Psoas muscle (tissue), 8 donors: Measurements from ENCODE around the gene STUB1. TPM values are rescaled to one million over a fixed set of nuclear protein-coding genes. Genes with fewer than 3 reads are reported as not detected.

Source experiments
- ATAC-seq, 4 donors: fragments of 200-7000 bp; cut with Tn5 transposase; one replicate each; pipeline ENCODE4 v1.9.1; 2020; ENCODE audit warnings: moderate library complexity in 3 of 4, mild to moderate bottlenecking in 2 of 4
- DNase-seq, 2 donors: peaks; one replicate each; pipeline ENCODE4 v3.0.0-alpha.2; 2020
- H3K27ac ChIP-seq: fragments of 200-600 bp; one replicate; pipeline ENCODE4 v1.8.0; 2022
- H3K27me3 ChIP-seq, 3 donors: fragments of 200-600 bp in 1 of 3; one replicate each; pipeline versions ENCODE4 v1.6.1 to v1.8.0; 2013 to 2022; ENCODE audit warnings: low read length in 2 of 3, mild to moderate bottlenecking in 2 of 3, moderate library complexity in 1 of 3; ENCODE audit not compliant: insufficient read depth in 3 of 3
- H3K36me3 ChIP-seq, 2 donors: fragments of 200-600 bp in 1 of 2; one replicate each; pipeline versions ENCODE4 v1.6.1 to v1.8.0; 2013 to 2022; ENCODE audit warnings: low read depth in 1 of 2, mild to moderate bottlenecking in 1 of 2, moderate library complexity in 1 of 2; ENCODE audit not compliant: insufficient read depth in 1 of 2
- H3K4me1 ChIP-seq: fragments of 200-600 bp; one replicate; pipeline ENCODE4 v1.8.0; 2022
- H3K4me3 ChIP-seq: fragments of 200-600 bp; one replicate; pipeline ENCODE4 v1.8.0; 2022; ENCODE audit warnings: mild to moderate bottlenecking
- H3K9me3 ChIP-seq: fragments of 200-600 bp; one replicate; pipeline ENCODE4 v1.8.0; 2022
- CTCF ChIP-seq: fragments of 200-600 bp; IDR thresholded peaks from one replicate; pipeline ENCODE4 v1.8.0; 2022; ENCODE audit warnings: antibody characterized with exemption
- WGBS, 3 donors: extraction: QIAGEN DNeasy Blood & Tissue Kit; methylation state at CpG; one replicate each; pipeline versions ENCODE4 v1.1.6 to v1.1.7; 2013; 5-methylcytosine and 5-hydroxymethylcytosine counted together
- intact Hi-C, 2 donors: fragments of 100-400 bp; cut with DNase I; formaldehyde crosslinking; loops; one replicate each; pipeline versions ENCODE4 v1.11.0 to v1.14.2; 2022
- polyA plus RNA-seq, 3 donors: library from polyadenylated mRNA; stranded (reverse); fragments of 200-250 nt; gene quantifications; one replicate each; pipeline ENCODE4 v1.2.3, GENCODE V29; 2013
- total RNA-seq, 4 donors: library from RNA; stranded (reverse); fragmentation: NEBNext Ultra II Directional in 2 of 4; extraction: Animal tissue kit (Norgen Biotek cat#: 25700) in 2 of 4; gene quantifications; one replicate each; pipeline versions ENCODE4 v1.2.1 to v1.2.4, GENCODE V29; 2021 to 2023
- donor health status: healthy with polysubstance abuse.
- donor health status: DM: no; HTN: no; CAD: no; lungs with moderate emphysema.
- donor health status: Bipolar disorder and iron deficiency.
- donor health status: healthy.
- donor health status: DM: yes; HTN: yes; CAD: no.
- donor health status: DM: no; HTN: no; CAD: no.
- donor health status: DM: no; HTN: no; CAD: no.
- donor health status: DM: yes; HTN: yes; CAD: no.

The STUB1 gene
- total and polyA plus RNA-seq, 7 donors: 108 to 150 (median 127) TPM

GRCh38 chr16:729768-730665 lies 49.8 kb downstream of the STUB1 start:
- 82 to 88% (median 85%) methylated on average over 35 to 37 of the region's 37 CpGs for WGBS, 3 donors
- intact Hi-C loops: no loop called here
- peaks cover 3 to 52% of the 10 kb centered on the region in 2 donors for H3K36me3 ChIP-seq
- no peaks in the 10 kb centered on the region for H3K9me3 ChIP-seq
- ATAC-seq: peak in 1 of 4 donors; percentile 7
- H3K27me3 ChIP-seq: peaks cover 0 to 40% (median 19%) of the 10 kb centered on the region in 3 donors
- peak in 1 of 2 donors; percentile 49 for DNase-seq
- no peak overlapping the region for H3K4me3 ChIP-seq
- no peak overlapping the region for H3K27ac ChIP-seq
- H3K4me1 ChIP-seq: peaks cover 8% of the 10 kb centered on the region
- no peak for TF ChIP-seq CTCF

- no peak overlapping the region for H3K27ac ChIP-seq
- intact Hi-C loops: no loop called here
- H3K36me3 ChIP-seq: peaks cover 3 to 61% of the 10 kb centered on the region in 2 donors
- DNase-seq (no peak), ATAC-seq (no peak)
- H3K4me1 ChIP-seq: peaks cover 8% of the 10 kb centered on the region
- no peaks in the 10 kb centered on the region for H3K9me3 ChIP-seq
- no peak overlapping the region for H3K4me3 ChIP-seq
- TF ChIP-seq CTCF: no peak
- H3K27me3 ChIP-seq: peaks cover 0 to 33% (median 17%) of the 10 kb centered on the region in 3 donors
- WGBS, 3 donors: 83 to 89% (median 87%) methylated on average over 21 to 22 of the region's 22 CpGs
Observed at GRCh38 chr16:730666-731509, 50.7 kb downstream of the STUB1 start.

DNA sequence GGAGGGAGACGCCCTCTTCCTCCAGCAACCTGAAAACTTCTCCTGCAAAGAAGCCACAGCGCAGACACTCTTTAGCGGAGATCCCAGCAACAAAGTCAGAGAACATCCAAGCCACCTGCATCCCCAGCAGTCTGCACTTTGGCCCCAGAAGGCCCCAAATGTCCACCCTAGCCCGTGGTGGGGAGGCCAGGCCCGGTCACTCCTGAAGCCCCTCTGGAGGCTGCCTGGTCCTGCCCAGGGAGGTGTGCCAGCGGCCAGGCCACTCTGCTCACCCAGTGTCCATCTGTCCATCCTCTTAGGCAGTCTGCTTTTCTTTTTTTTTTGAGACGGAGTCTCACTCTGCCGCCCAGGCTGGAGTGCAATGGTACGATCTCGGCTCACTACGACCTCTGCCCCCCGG lies 52.1 kb downstream of the STUB1 start:
- peaks cover 6% of the 10 kb centered on the region for H3K4me1 ChIP-seq
- H3K36me3 ChIP-seq: peaks cover 3 to 75% of the 10 kb centered on the region in 2 donors
- WGBS, 3 donors: 92 to 95% (median 94%) methylated on average over 12 of the region's 12 CpGs
- no peaks in the 10 kb centered on the region for H3K9me3 ChIP-seq
- H3K4me3 ChIP-seq: no peak overlapping the region
- no peak overlapping the region for H3K27ac ChIP-seq
- intact Hi-C loops: no loop called here
- no peak for TF ChIP-seq CTCF
- ATAC-seq: no peak
- H3K27me3 ChIP-seq: peaks cover 0 to 21% (median 7%) of the 10 kb centered on the region in 3 donors
- no peak for DNase-seq

Other genes starting within 250 kb of the STUB1 start
- 10 to 100 TPM; 15.5 to 32.1 (median 26.8) TPM for gene CAPN15, start 152.7 kb upstream of the STUB1 start, total RNA-seq
- gene CAPN15, start 152.7 kb upstream of the STUB1 start, polyA plus RNA-seq: 10 to 100 TPM; 14.9 to 26.4 (median 22.6) TPM
- gene PRR35, start 120.0 kb upstream of the STUB1 start, total RNA-seq: not detected
- gene PRR35, start 120.0 kb upstream of the STUB1 start, polyA plus RNA-seq: not detected
- gene NHLRC4, start 113.4 kb upstream of the STUB1 start, total RNA-seq: under 1 TPM in 3 of 4 donors, not detected in 1; 0.19 to 0.39 (median 0.27) TPM
- gene NHLRC4, start 113.4 kb upstream of the STUB1 start, polyA plus RNA-seq: under 1 TPM; 0.06 to 0.38 (median 0.27) TPM
- gene PIGQ, start 110.4 kb upstream of the STUB1 start, total RNA-seq: 10 to 100 TPM; 18.3 to 26.3 (median 22.0) TPM
- gene PIGQ, start 110.4 kb upstream of the STUB1 start, polyA plus RNA-seq: 10 to 100 TPM; 26.5 to 39.9 (median 27.2) TPM
- 10 to 100 TPM; 12.3 to 20.2 (median 14.4) TPM for gene RAB40C, start 90.3 kb upstream of the STUB1 start, total RNA-seq
- gene RAB40C, start 90.3 kb upstream of the STUB1 start, polyA plus RNA-seq: 10 to 100 TPM; 14.7 to 16.3 (median 15.7) TPM
- 1 to 10 TPM in 2 of 4 donors, under 1 TPM in 2; 0.30 to 2.0 (median 0.82) TPM for gene WFIKKN1, start 49.4 kb upstream of the STUB1 start, total RNA-seq
- gene WFIKKN1, start 49.4 kb upstream of the STUB1 start, polyA plus RNA-seq: under 1 TPM; 0.31 to 0.61 (median 0.36) TPM
- gene METTL26, start 44.1 kb upstream of the STUB1 start, total RNA-seq: 10 to 100 TPM; 42.4 to 55.6 (median 48.4) TPM
- 10 to 100 TPM; 90.8 to 97.8 (median 96.4) TPM for gene METTL26, start 44.1 kb upstream of the STUB1 start, polyA plus RNA-seq
- gene MCRIP2, start 38.6 kb upstream of the STUB1 start, total RNA-seq: 10 to 100 TPM; 61.6 to 80.2 (median 68.9) TPM
- gene MCRIP2, start 38.6 kb upstream of the STUB1 start, polyA plus RNA-seq: 100 to 1,000 TPM in 2 of 3 donors, 10 to 100 TPM in 1; 95.1 to 124 (median 108) TPM
- 1 to 10 TPM; 4.0 to 9.6 (median 8.1) TPM for gene WDR90, start 31.0 kb upstream of the STUB1 start, total RNA-seq
- 1 to 10 TPM; 5.6 to 9.7 (median 6.4) TPM for gene WDR90, start 31.0 kb upstream of the STUB1 start, polyA plus RNA-seq
- 10 to 100 TPM; 38.8 to 56.8 (median 48.8) TPM for gene RHOT2, start 12.3 kb upstream of the STUB1 start, total RNA-seq
- gene RHOT2, start 12.3 kb upstream of the STUB1 start, polyA plus RNA-seq: 10 to 100 TPM; 47.7 to 75.8 (median 52.6) TPM
- gene RHBDL1, start 4.7 kb upstream of the STUB1 start, total RNA-seq: under 1 TPM; 0.13 to 0.42 (median 0.29) TPM
- under 1 TPM; 0.06 to 0.08 (median 0.08) TPM for gene RHBDL1, start 4.7 kb upstream of the STUB1 start, polyA plus RNA-seq
- gene JMJD8, start 3.9 kb downstream of the STUB1 start, total RNA-seq: 10 to 100 TPM; 19.1 to 27.5 (median 23.1) TPM
- gene JMJD8, start 3.9 kb downstream of the STUB1 start, polyA plus RNA-seq: 10 to 100 TPM; 25.5 to 63.5 (median 41.5) TPM
- gene WDR24, start 10.0 kb downstream of the STUB1 start, total RNA-seq: 10 to 100 TPM in 3 of 4 donors, 1 to 10 TPM in 1; 9.9 to 15.0 (median 12.1) TPM
- 10 to 100 TPM in 1 of 3 donors, 1 to 10 TPM in 2; 5.2 to 15.8 (median 8.8) TPM for gene WDR24, start 10.0 kb downstream of the STUB1 start, polyA plus RNA-seq
- gene FBXL16, start 25.4 kb downstream of the STUB1 start, total RNA-seq: under 1 TPM in 2 of 4 donors, not detected in 2; 0.08 TPM
- gene FBXL16, start 25.4 kb downstream of the STUB1 start, polyA plus RNA-seq: under 1 TPM; 0.04 to 0.16 (median 0.10) TPM
- 10 to 100 TPM; 19.6 to 25.8 (median 22.8) TPM for gene METRN, start 34.7 kb downstream of the STUB1 start, total RNA-seq
- gene METRN, start 34.7 kb downstream of the STUB1 start, polyA plus RNA-seq: 10 to 100 TPM; 17.9 to 28.0 (median 27.4) TPM
- gene ANTKMT, start 40.7 kb downstream of the STUB1 start, total RNA-seq: 10 to 100 TPM; 30.9 to 45.6 (median 34.5) TPM
- gene ANTKMT, start 40.7 kb downstream of the STUB1 start, polyA plus RNA-seq: 10 to 100 TPM; 16.1 to 56.0 (median 26.3) TPM
- under 1 TPM in 1 of 4 donors, not detected in 3; 0.11 TPM for gene CCDC78, start 46.0 kb downstream of the STUB1 start, total RNA-seq
- gene CCDC78, start 46.0 kb downstream of the STUB1 start, polyA plus RNA-seq: under 1 TPM in 2 of 3 donors, not detected in 1; 0.12 to 0.16 TPM
- gene HAGHL, start 46.7 kb downstream of the STUB1 start, total RNA-seq: 1 to 10 TPM in 1 of 4 donors, under 1 TPM in 3; 0.42 to 1.6 (median 0.71) TPM
- 1 to 10 TPM in 1 of 3 donors, under 1 TPM in 2; 0.38 to 4.4 (median 0.58) TPM for gene HAGHL, start 46.7 kb downstream of the STUB1 start, polyA plus RNA-seq
- 10 to 100 TPM; 12.3 to 25.9 (median 23.6) TPM for gene CIAO3, start 60.6 kb downstream of the STUB1 start, total RNA-seq
- gene CIAO3, start 60.6 kb downstream of the STUB1 start, polyA plus RNA-seq: 10 to 100 TPM; 26.7 to 43.0 (median 38.9) TPM
- under 1 TPM in 1 of 4 donors, not detected in 3; 0.17 TPM for gene MSLN, start 80.3 kb downstream of the STUB1 start, total RNA-seq
- under 1 TPM; 0.03 to 0.10 (median 0.08) TPM for gene MSLN, start 80.3 kb downstream of the STUB1 start, polyA plus RNA-seq
- 10 to 100 TPM in 1 of 4 donors, 1 to 10 TPM in 3; 4.4 to 10.9 (median 7.6) TPM for gene RPUSD1, start 108.0 kb downstream of the STUB1 start, total RNA-seq
- gene RPUSD1, start 108.0 kb downstream of the STUB1 start, polyA plus RNA-seq: 10 to 100 TPM; 11.7 to 25.7 (median 25.2) TPM
- gene CHTF18, start 108.2 kb downstream of the STUB1 start, total RNA-seq: 1 to 10 TPM; 2.5 to 4.5 (median 4.0) TPM
- gene CHTF18, start 108.2 kb downstream of the STUB1 start, polyA plus RNA-seq: 1 to 10 TPM; 1.7 to 8.4 (median 2.2) TPM
- not detected for gene GNG13, start 120.3 kb downstream of the STUB1 start, total RNA-seq
- gene GNG13, start 120.3 kb downstream of the STUB1 start, polyA plus RNA-seq: not detected